NCI-H82 treated with DMSO at 0.1 percent for 48 hours (cell line): ENCODE results near the gene CCL22.
A peak's percentile ranks its signal among the peaks of the same experiment; 100 is the strongest.
"Not testable (repeated sequence)": the region's sequence is repeated elsewhere in the genome, so short reads cannot be mapped to it uniquely, and the experiment has no call there.

ENCODE experiments used
- DNase-seq: peaks from one replicate; lab custom pipeline; 2025; ENCODE audit not compliant: unreplicated experiment; lab: John Stamatoyannopoulos, UW

CCL22 gene

DNA sequence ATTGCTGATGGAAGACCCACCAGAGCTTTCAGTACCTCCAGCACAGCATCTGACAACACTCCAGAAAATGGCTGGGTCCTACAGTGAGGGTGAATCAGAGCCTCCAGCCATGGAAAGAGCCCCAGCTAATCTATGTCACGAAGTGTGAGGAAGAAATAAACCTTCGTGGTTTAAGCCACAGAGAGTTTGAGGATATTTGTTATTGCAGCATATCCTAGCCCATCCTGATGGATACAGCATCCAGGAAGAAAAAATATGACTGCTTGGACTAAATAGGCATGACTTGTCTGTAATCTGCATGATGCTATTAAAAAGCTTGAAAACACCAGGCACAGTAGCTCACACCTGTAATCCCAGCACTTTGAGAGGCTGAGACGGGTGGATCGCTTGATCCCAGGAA is 32.7 kb downstream of the CCL22 start:
- DNase-seq: no peak

DNA sequence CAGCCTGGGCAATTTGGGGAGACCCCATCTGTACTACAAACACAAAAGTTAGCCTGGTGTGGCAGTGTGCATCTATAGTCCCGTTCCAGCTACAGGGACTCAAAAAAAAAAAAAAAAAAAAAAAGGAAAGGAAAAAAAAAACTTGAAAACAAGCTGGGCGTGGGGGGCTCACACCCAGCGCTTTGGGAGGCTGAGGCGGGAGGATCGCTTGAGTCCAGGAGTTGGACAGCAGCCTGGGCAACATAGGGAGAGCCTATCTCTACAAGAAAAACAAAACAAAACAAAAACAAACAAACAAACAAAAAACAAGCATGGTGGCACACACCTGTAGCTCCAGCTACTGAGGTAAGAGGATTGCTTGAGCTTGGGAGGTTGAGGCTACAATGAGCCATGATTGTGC is 33.1 kb downstream of the CCL22 start:
- DNase-seq: no peak

DNA sequence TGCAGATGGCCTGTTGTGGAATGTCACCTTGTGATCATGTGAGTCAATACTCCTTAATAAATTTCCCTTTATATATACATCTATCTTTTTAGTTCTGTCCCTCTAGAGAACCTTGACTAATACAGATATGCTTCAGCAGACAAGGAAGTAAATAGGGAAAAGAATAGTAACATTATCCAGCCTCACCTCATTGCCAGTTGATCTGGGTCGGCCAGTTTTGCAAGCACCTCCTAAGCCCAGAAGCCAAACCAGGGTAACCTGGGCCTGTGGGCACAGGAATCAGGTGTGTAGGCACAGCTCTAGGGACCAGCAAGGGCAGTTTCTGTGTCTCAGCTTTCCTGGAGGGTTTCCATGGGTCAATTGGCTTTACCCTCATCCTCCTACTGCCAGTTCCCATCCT is 34.1 kb downstream of the CCL22 start:
- DNase-seq: no peak

DNA sequence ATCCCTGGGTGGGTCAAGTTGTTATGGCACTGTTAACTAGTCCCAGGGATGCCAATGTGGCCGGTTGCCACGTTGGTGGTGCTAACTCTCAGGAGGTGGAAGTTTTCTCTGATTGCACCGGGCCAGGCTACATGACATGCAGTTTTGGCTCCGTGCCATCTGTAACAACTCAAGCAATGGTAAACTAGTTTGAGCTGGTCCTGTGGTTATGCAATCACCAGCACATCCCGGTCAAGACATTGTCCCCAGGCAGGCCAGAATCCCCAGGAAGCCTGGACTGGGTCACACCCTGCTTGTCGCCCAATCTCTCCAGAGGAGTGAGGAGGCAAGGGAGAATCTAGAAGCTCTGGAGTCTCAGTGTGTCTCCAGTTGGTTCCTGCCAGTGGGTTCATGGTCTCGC is 35.9 kb downstream of the CCL22 start:
- no peak for DNase-seq

DNA sequence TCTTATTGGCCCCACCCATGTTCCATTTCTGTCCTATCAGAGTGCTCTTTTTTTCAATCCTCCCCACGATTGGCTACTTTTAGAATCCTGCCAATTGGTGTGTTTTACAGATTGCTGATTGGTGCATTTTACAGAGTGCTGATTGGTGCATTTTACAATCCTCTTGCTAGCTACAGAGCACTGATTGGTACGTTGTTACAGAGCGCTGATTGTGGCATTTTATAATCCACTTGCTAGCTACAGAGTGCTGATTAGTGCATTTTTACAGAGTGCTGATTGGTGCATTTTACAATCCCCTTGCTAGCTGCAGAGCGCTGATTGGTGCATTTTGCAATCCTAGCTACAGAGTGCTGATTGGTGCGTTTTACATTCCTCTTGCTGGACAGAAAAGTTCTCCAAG is 36.4 kb downstream of the CCL22 start:
- no peak for DNase-seq

DNA sequence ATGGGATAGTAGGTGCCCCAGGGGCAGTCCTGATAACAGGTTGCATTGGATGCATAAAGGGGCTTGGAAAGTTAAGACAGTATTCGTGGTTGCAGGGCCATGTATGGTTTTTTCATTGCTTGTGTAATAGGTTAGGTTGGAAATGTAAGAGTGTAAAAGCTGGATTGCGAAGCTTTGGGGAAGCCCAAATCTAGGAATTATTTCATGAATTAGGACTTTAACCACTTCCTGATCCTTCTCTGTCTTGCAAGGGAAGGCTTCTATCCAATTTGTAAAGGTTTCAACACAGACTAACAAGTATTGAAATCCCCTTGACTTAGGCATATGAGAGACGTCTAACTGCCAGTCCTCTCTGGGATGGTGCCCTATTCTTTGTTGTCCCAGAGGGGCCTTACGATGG is 38.2 kb downstream of the CCL22 start:
- DNase-seq: no peak

DNA sequence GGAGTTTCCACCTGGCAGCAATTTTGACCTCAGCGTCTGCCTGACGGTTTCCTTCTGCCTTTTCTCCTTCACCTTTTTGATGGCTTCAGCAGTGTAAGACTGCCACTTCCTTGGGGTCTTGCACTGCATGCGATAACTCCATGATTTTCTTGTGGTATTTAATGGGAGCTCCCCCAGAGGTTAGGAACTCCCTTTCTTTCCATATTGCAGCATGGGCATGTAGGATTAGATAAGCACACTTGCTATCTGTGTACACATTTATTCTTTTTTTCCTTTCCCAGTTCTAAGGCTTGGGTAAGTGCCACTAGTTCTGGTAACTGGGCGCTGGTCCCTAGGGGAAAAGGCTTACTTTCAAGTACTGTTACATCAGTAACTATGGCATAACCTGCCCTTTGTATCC is 38.9 kb downstream of the CCL22 start:
- not testable (repeated sequence) for DNase-seq

DNA sequence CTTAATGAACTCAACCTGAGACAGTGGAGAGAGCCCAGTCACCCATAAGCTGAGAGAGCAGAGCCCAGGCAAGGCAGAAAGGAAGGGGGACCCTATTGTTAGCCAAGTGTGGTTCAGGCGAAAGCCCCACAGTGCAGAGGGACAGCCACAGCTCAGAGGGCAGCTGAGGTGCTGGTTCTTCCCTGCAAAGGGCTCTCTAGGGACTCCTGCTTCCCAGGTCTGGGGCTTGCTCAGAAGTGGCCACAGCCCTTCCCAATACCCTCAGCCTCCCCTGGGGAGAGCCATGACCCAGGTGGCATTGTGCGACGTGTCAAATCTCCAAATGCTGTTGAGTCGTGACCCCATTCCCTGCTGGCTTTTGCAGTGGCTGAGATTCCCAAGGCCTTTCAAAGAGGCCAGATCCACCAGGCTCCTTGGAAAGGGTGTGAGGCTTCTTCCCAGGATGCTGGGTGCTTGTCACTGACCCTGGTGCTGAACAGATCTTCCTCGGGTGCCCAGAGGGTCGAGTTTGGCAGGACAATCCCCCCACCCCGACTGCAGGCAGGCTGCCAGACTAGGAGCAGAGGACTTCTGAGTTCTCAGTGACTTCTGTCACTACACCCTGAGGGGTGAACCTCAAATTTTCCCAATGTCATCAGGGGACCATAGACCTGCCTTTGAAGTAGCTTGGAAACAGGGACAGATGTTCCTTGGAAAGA is 43.5 kb downstream of the CCL22 start:
- no peak for DNase-seq

DNA sequence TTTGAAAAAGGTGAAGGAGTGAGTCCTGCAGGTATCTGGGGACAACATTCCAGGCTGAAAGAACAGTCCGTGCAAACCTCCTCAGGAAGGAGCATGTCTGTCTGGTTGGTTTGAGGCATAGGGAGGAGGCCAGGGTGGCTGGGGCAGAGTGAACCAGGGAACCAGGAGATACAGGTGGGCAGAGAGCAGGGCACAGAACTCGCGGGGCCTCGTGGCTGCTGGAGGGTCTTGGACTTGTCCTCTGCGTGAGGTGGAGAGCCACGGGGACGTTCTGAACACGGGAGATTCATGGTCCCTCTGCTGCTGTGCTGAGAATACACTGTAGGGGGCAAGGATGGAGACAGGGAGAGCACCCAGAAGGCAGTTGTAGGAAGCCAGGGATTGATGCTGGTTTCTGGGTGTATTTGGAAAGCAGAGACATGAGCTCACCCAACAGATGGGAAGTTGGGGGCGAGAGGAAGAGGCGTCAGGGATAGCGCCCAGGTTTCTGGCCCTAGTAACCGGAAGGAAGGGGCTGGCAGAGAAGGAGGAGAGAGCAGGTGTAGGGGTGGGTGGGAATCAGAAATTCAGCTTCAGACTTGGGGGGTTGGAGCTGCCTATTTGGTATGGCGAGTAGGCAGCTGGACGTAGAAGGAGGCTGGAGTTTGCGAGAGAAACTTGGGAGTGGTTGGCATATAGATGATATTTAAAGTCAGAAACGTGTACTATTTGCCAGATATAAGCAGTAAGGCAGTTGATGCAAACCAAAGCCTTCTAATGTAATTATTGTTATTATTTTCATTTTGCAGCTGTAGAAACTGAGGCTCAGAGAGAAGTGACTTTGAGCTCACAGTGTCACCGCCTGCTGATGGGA is 45.6 kb downstream of the CCL22 start, which contains the start of gene CCL17:
CCL17 (plus strand) TSS at position 803 of the 853 bp plus-strand sequence. CDS start 9,166 bp downstream, outside the sequence.
- DNase-seq: no peak

DNA sequence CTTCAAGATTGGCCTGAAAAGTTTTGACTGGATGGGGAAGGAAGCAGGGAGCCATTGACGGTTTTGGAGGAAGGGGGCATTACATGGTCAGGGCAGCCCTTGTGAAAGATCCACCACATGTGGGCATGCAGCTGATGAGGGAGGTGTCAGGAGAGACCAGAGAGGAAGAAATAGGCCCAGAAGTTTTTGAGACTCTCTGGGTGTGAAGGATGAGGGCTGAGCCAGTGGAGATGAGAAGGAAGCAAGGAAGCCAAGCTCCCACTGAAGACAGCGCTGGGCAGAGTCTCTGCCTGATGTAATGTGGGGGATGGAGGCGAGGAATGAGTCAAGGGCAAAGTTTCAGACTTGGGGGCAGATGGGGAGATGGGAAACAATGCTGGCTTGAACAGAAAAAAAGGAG is 46.5 kb downstream of the CCL22 start:
- no peak for DNase-seq

DNA sequence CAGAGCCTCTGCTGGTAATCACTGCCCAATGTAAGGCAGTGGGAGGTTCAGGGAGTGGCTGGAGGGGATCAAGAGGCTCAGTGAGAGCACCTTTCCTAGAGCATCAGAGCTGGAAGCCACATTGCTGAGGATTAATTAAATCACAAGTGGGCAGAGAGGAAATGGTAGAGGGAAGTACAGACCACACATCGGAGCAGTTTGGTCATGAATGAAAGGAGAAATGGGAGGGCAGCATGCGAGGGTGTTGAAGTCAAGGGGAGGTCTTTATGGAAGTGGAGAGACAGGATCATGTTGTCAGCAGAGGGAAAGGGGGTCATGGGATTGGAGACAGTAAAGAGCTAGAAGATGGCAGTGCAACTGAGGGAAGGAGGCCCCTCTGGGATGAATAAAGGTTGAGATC is 48.3 kb downstream of the CCL22 start:
- DNase-seq: no peak

DNA sequence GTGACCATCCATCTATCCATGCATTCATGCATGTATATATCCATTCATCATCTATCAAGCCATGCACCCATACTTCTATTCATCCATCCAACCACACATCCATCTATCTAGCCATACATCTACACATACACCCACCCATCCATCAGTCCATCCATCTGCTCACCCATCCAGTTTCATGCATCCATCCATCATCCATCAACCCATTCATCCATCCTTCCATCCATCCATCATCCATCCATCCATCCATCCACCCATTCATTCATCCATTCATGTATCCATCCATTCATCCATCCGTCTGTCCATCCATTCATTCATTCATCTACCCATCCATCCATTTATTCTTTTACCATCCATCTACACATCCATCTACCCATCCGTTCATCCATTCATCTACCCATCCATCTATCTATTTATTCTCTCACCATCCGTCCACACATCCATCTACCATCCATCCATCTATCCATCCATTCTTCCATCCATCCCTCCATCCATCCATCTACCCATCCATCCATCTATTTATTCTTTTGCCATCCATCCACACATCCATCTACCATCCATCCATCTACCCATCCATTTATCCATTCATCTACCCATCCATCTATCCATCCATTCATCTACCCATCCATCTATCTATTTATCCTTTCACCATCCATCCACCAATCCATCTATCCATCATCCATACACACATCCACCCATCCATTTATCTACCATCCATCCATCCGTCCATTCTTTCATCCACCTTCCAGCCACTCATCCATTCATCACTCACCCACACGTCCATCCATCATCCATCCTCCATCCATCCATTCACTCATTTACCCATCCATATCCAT is 49.2 kb downstream of the CCL22 start:
- no peak for DNase-seq

DNA sequence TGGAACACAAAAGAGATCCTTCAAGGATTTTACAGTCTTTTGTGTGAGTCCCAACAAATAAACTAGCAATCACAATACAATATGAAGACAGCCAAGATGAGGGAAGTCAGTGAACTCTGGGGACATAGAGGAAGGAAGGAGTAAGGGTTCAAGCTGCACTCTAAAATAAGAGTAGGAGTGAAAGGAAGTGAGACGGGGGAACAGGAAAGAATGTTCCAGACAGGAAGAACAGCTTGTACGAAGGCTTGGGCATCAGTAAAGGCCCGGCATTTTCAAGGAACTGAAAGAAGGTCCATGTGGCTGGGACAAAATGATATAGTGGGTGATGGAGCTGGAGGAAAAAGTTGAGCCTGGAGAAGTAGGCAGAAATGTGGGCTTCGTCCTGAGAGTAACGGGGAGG is 50.5 kb downstream of the CCL22 start:
- no peak for DNase-seq

DNA sequence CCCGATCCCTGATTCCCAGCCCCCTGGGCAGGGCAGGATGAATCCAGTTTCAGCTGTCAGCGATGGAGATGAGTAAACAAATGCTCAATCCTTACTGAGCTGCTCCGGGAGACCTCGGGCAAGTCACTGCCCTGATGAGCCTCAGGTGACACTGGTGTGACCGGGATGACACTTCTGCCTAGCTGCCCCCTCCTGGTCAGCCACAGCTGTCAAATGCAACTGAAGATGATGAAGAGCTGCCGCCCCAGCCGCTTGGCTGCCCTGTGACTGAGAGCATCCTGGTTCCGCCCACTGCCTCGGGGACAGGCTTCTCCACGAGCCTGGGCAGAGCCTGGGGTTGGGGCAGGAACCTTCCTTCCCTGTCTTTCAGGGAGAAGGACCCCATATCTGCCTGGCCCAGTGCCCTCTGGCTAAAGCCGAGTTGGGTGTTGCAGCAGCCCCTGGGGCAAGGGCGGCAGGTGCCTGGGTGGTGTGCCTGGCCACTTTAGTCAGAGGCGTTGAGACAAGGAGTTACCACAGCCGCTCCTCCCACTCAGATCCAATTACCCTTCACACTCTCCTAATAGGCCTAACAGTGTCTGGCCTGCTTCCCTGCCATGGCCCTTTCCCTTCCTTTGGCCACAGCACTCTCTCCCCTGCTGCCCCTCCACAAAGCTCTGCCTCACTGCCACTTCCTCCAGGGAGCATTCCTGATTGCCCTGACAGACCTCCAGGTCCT is 51.4 kb downstream of the CCL22 start:
- DNase-seq: peak; percentile 49

DNA sequence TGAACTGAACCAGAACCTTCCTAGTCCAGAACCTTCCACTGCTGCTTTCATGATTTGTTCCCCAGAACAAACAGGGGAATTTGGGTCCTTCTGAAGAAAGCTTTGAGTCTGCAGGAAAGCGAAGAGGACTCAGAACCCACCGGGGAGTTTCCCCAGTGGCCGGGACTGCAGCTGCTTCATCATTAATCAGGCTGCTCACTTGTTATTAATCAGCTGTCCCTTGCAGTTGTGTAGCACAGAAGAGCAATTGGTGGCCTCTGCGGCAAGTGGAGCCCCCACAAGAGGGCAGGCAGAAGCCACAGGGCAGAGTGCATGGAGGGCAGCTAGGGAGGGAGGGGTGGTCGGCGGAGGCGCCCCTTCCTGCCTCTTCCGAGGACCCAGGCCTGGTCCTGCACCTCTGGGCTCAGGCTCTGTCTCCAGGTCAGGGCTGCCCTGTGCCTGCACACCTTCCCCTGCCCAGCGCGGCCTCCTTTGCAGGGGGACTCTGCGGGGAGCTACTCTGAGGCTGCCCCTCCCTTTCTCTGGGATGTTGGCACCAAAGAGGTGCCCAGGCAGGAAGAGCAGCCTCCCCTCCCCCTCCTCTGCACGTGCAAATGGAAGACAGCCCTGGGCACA is 52.9 kb downstream of the CCL22 start:
- no peak for DNase-seq

DNA sequence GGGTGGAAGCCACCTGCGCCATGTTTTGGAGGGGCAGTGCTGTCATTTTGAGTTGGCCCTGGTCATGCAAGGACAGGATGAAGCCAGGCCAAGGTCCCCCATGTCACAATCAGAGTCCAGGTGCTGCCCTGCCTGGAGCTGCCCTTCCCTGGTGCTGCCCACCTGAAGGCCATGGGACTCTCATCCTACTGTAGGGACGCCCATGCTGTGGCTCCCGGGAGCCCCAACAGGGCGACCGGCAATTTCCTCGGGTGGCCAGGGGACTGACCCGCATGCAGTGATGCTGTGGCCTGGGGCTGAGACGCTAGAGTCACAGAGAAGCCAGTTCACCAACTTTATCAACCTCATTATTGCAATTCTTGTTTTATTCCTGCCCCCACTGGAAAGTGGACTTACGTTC is 54.0 kb downstream of the CCL22 start:
- DNase-seq: no peak

DNA sequence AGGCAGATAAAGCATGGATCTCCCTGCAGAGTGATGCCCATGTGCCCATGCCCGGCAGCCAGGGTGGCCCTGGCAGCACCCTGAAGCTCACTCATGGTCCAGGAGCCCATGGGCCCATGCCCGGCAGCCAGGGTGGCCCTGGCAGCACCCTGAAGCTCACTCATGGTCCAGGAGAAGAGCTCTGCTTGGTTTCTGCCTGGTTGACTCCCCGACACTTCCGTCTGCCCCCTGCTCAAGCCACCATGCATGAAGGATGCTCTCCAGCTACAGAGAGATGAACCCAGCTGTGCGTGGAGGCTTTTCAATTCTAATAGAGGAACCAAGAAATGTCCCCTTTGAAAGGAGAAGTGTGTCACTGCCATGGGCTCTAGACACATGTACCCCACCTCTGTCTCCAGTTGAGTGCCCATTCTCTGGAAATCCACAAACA is 54.7 kb downstream of the CCL22 start:
- no peak for DNase-seq

DNA sequence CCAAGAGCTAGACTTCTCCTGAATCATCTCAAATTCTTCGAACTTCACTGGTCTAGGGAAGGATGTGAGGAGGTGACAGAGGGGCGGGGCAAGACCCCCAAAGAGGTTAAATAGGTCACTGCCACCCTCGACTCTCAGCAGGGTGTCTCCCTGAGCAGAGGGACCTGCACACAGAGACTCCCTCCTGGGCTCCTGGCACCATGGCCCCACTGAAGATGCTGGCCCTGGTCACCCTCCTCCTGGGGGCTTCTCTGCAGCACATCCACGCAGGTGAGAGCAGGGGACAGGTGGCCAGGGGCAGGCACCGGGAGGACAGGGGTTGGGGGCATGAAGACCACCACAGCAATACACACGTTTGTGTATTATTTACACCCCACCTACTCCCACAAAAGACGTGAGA is 55.1 kb downstream of the CCL22 start:
- no peak for DNase-seq
